Tibial nerve (tissue), 4 donors: ENCODE results near the gene SLC27A4.

Experiments used
- EP300 ChIP-seq, 2 donors: sonication (generic); formaldehyde crosslinking; IDR thresholded peaks; one replicate each; pipeline ENCODE4 v1.6.1; 2017; ENCODE audit warnings: antibody characterized with exemption in 2 of 2, mild to moderate bottlenecking in 1 of 2
- POLR2A ChIP-seq, 2 donors: fragments of 450-650 bp; IDR thresholded peaks; one replicate each; pipeline ENCODE4 v1.6.1; 2017; ENCODE audit warnings: antibody characterized with exemption in 2 of 2, mild to moderate bottlenecking in 2 of 2, moderate library complexity in 2 of 2
- TF ChIP-seq, protein P1 (sequence below), 5 experiments: fragments of 200-600 bp in 3 of 5; fragments of 450-650 bp in 2 of 5; sonication (generic) in 3 of 5; IDR thresholded peaks; one replicate each; pipeline ENCODE4 v1.5.1; 2016 to 2019; ENCODE audit warnings: antibody characterized with exemption in 5 of 5, mild to moderate bottlenecking in 3 of 5, moderate library complexity in 2 of 5

DNA sequence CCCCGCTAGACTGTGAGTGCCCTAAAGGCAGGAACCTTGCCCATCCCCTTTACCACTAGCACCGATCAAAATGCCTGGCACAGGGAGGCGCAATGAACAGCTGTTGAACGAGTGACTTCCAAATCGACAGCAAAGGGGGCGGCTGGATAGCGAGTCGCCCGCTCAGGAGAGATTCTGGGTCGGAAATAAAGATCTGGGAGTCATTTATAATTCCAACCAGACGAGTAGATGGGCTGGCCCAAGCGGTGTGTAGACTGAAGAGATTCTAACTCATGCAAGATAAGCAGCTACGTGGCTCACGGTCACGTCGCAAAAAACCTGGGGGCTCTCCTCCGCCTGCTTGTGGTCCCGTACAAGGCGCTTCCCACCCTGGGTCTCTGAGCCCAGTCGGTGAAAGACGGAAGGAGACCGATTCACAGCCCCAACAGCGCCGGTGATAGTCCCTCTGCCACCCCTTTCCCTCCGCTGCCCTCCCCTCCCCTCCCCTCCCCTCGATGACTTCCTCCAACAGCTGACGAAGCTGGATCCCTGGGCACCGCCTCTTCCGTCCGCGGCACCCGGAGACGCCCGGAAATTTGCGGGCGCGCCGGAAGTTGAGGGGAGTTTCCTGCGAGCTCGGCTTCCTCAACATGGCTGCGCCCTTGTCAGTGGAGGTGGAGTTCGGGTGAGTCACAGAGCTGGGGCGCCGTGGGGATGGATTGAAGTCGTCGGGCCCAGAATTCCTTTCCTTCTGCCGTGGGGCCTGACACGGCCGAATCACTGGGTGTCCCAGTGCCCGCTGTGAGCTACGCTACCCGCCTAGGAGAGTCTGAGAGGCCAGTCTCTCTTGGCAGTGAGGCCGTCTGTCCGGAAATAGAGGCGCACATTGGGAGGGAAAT is 30.7 kb downstream of the SLC27A4 start, which contains the start of gene URM1:
- TF ChIP-seq, protein P1, sequence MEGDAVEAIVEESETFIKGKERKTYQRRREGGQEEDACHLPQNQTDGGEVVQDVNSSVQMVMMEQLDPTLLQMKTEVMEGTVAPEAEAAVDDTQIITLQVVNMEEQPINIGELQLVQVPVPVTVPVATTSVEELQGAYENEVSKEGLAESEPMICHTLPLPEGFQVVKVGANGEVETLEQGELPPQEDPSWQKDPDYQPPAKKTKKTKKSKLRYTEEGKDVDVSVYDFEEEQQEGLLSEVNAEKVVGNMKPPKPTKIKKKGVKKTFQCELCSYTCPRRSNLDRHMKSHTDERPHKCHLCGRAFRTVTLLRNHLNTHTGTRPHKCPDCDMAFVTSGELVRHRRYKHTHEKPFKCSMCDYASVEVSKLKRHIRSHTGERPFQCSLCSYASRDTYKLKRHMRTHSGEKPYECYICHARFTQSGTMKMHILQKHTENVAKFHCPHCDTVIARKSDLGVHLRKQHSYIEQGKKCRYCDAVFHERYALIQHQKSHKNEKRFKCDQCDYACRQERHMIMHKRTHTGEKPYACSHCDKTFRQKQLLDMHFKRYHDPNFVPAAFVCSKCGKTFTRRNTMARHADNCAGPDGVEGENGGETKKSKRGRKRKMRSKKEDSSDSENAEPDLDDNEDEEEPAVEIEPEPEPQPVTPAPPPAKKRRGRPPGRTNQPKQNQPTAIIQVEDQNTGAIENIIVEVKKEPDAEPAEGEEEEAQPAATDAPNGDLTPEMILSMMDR (IDR thresholded peaks at IDR 0.05), result peak in 1 of 5 experiments; percentile 27
- peak; percentile 81 to 87 for TF ChIP-seq EP300 (IDR thresholded peaks at IDR 0.05)
- TF ChIP-seq POLR2A (IDR thresholded peaks at IDR 0.05), result peak; percentile 84 to 94
